HG03135 (cell line): ENCODE results near the gene STPG1.

ENCODE experiments used
- ATAC-seq: cut with Tn5 transposase; IDR thresholded peaks from one replicate; pipeline ENCODE4 v1.9.1; 2021; ENCODE audit warnings: mild to moderate bottlenecking, moderate library complexity; ENCODE audit not compliant: unreplicated experiment

The STPG1 gene

GRCh38 chr1:24393892-24394291, 19.7 kb downstream of the STPG1 start:
- ATAC-seq: no peak

DNA sequence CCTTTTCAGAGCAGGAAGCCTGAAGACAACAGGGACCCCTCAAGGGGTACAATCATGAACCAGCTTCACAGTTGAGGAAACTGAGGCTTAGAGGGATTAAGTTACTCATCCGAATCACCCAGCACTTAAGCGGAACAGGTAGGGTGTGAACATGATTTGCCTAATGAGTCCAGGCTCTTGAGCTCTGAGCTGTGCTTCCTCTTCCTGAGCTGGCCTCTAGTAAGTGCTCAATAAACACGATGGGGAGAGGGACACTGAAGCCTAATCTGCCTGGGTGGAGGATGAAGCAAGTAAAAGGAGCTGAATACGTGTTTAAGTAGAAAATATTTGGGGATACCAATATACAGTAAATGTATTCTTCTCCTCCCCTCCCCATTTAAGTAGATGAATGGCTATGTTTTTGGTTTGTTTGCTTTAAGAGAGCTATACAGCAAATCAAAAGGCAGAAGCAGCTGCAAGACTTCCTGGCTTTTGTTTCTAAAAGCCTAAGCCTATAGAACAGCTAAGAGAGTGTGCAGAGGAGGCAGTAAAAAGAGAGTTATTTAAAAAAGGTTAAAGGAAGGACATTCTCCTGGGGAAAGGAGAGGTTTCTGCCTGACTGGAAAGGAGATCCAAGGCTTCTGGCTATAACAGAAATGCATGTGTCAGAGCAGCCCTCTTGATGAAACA, 20.5 kb downstream of the STPG1 start:
- no peak for ATAC-seq

GRCh38 chr1:24392604-24392946, 21.0 kb downstream of the STPG1 start:
- no peak for ATAC-seq

- peak; percentile 63 for ATAC-seq
Observed at GRCh38 chr1:24391882-24392603, 21.5 kb downstream of the STPG1 start.

DNA sequence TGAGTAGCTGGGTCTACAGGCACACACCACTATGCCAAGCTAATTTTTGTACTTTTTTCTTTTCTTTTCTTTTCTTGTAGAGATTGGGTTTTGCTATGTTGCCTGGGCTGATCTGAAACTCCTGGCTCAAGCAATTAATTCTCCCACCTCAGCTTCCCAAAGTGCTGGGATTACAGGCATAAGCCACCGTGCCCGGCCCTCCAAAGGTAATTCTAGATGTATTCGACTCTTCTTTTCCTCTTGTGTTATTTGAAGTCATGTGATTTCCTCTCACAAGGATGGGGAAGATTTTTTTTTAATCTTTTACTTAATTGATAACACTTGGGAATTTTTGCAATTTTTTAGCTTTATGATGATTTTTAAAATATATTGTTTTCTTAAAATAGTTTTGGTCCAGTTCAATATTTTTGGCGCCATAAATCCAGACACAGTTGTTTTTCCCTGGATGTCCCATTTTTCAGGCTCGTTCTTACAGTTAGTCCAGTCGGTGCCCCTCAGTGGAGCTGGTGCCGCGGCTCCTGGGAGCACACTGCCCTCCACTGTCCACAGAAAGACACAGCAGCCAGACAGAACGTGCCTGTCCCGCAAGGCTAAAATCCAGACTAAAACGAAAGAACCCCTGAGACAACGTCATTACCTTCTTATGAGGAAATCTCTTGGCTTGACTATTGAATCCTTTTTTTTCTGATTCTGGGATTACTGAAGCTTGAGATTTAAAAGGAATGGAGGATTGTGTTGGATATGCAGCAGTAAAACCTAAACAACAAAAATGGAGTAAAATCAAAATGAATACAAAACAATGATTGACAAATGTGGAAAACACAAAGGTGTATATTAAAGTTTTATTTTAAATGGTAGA, 22.4 kb downstream of the STPG1 start:
- ATAC-seq: no peak

GRCh38 chr1:24389231-24389678, 24.3 kb downstream of the STPG1 start:
- no peak for ATAC-seq

DNA sequence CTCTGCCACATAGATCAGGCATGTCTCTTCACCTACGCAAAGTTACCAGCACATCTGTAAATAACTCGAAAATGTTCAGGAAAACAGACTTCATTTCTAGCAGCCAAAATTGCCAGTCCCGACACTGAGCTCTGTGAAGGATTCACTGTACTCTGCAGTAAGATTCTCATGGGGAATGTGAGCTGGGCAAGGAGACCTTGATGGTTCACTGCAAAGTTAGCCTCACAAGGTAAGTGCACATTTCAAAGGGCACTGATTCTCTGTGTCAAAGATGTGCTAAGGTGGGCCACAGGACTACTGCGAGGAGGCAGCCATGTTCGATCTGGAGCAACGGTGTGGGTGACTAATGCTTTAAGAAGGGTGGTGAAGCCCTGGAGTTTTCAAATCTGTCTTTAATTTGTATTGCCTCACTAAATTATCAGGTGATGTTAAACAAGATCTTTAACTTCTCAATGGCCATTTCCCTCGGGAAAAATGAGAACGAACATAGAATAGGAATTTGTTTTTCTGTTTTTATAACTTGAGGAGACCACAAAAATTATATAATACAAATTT, 25.2 kb downstream of the STPG1 start:
- no peak for ATAC-seq

GRCh38 chr1:24387636-24388175, 25.9 kb downstream of the STPG1 start:
- ATAC-seq: no peak

- no peak for ATAC-seq
Observed at GRCh38 chr1:24386931-24387330, 26.7 kb downstream of the STPG1 start.

GRCh38 chr1:24386241-24386640, 27.3 kb downstream of the STPG1 start:
- ATAC-seq: no peak

- ATAC-seq: no peak
Observed at GRCh38 chr1:24385160-24385940, 28.2 kb downstream of the STPG1 start.

DNA sequence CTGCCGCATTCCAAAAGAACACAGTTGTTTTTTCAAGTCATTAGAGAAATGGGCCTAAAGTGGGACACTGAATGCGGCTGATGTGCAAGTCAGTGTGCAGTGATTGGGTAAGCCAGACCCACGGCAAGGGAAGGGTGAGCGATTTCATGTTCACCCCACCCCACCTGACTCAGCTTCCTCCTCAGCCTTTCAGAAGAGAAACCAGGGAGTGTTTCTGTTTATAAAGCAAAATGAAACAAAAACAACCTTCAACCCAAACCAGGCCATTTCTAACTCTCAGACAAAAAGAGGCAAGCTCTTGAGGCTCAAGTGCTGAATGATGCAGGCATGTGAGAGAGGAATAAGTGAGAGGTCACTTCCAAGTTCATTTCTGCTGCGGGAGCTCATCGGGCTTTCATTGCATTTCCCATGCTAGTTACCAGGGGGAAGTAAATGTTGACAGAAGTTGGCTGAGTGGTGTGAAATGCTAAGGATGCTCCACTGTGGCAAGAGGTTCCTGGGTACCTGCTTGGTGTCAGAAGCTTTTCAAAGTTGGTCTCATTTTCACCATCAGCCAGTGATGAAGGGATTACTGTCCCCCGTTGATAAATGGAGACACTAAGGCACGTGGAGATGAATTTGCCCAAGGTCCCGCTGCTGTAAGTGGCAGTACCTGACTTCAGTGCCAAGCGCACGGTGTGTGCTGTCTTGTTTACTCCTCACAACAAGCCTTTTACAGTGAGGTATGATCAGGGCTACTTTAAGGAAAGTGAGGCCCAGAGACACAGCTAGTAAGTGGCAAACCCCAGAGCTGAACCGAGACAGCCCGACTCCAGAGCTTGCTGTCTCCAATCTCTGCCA, 29.1 kb downstream of the STPG1 start:
- no peak for ATAC-seq

DNA sequence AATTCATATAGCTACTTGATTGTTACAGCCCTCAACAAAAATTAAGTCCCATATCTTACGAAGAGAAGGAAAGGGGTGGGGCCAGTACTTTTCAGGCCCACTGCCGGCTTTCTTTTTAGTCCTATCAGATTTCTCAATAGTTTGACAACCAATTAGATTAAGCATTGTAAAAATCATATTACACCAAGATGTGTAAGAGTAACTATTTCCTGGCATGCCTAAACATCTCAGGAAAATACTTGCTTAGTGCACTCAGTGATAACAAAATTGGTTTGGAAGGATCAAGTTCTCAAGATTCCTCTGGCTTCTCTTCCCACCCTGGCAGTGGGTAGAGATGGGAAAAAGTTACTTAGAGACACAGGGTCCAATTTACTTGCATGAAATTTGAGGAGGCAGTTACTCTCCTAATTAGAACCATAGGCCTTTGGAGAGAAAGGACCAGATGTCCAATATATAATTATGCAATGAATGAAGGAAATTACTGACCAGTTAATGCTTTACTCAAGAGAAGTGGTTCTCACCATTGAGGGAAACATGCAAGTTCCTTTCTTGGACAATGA, 30.1 kb downstream of the STPG1 start:
- no peak for ATAC-seq

DNA sequence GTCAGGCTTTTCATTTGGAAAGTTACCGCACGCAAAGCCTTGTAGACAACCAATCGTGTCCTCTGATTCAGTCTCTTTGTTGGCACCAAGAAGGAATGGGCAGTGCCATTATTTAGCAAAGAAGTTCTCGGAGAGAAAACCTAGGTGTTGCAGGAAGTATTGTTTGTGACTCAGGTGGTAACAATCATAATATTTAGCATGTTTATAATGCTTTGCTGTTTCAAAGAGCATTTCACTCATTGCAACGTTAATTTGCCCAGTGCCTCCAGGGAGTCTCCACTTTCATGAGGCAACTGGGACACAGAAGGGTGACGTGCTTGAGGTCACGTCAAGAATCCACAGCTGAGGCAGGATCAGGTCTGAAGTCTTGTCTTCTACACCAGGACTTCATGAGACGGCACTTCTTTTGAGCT, 31.4 kb downstream of the STPG1 start:
- no peak for ATAC-seq

DNA sequence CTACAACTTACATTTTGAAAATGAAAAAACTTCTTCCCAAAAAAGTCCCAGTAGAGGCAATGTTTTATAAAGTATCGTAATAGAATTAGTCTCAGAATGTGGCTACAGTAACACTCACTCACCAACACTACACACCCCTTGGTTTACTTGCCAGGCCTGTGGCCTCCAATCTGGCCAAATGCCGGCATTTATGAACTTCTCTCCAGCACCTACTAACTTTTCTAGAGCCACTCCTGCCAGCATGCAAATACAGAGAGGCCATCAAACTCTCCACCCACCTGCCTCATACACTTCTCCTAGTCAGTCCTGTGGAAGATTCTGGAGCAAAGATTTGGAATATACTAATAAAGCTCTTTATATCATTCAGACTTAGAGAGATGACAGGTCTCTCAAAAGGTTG, 32.3 kb downstream of the STPG1 start:
- ATAC-seq: no peak

DNA sequence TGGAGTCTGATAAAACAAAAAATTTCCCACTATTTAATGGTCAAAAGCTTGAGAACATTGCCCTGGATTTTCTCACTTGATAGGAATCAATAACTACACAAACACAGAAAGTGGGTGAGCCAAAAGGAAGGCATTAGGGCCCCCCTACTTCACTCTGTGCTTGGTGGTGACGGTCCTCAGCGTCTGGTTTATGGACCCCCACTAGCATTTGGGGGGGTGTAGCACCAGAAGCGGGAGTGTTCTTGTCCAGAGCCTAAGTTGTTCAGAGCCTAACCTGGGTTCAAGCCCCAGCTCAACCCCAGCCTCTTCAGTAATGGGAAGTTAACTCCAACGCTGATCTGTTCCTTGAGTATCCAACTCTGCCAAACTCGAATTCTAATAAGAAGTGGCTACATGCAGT, 33.1 kb downstream of the STPG1 start:
- no peak for ATAC-seq

- no peak for ATAC-seq
Observed at GRCh38 chr1:24379733-24380315, 33.8 kb downstream of the STPG1 start.

DNA sequence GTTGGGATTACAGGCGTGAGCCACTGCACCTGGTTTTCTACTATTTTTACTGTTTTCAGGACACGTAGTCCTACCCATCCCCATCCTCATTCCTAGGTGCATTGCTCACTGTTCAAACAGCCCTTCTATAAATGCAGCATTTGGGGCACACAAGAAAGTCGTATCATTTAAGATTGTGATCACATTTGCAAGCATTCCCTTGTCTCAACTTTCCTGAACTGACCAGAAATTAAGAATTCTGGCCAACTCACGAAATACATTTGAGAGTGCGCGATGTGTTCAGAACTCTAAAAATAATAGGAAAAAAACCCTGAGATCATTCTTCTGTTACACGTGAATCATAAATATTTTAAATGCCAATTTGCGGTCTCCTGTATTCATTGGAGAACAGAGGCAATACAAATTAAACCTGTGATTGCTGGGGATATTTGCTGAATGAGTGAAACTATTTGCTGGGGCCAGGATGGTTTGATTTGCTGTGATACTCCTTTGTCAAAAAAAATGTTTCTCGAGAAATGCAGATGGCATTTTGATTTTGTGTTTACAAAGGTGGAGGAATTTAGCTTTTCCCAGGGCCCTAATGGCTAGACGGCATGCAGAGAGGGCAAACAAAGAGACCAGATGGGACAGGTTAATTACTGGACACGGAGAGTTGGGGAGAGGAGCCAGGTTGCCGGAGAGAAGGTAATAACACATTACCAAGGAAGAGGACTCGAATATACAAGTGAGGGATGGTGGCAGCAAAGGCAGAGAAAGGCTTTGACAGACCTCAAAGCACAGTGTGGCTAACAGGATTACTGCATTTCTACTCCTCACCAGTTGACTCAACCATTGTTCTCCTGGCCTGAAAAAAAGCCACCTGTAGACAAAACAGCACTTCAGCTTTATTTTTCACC, 38.4 kb downstream of the STPG1 start:
- ATAC-seq: no peak
